OCI-M1 (cell line): ENCODE results near the gene CBLIF.

Experiments used
- DNase-seq: peaks from one replicate; lab custom pipeline; 2025; lab: John Stamatoyannopoulos, UW

The CBLIF gene

GRCh38 chr11:59847626-59848025 is 2.3 kb upstream of the CBLIF start:
- no peak for DNase-seq

GRCh38 chr11:59846556-59846955 is 1.3 kb upstream of the CBLIF start:
- DNase-seq: no peak

GRCh38 chr11:59842316-59842715 is 3.0 kb downstream of the CBLIF start:
- no peak for DNase-seq

- no peak for DNase-seq
Measured at GRCh38 chr11:59841514-59841913, 3.8 kb downstream of the CBLIF start.

- DNase-seq: no peak
Measured at GRCh38 chr11:59839615-59840014, 5.7 kb downstream of the CBLIF start.

GRCh38 chr11:59833602-59834001 is 11.7 kb downstream of the CBLIF start:
- DNase-seq: peak; percentile 48

GRCh38 chr11:59829358-59829757 is 15.9 kb downstream of the CBLIF start:
- no peak for DNase-seq

- DNase-seq: peak; percentile 94
Measured at GRCh38 chr11:59822989-59823566, 22.2 kb downstream of the CBLIF start.

- DNase-seq: no peak
Measured at GRCh38 chr11:59818572-59818971, 26.7 kb downstream of the CBLIF start.

- DNase-seq: peak; percentile 37
Measured at GRCh38 chr11:59816434-59816833, 28.9 kb downstream of the CBLIF start.

- DNase-seq: no peak
Measured at GRCh38 chr11:59815754-59816153, 29.5 kb downstream of the CBLIF start.

- DNase-seq: peak; percentile 80
Measured at GRCh38 chr11:59814021-59814420, 31.3 kb downstream of the CBLIF start.

GRCh38 chr11:59813364-59813763 is 31.9 kb downstream of the CBLIF start:
- no peak for DNase-seq

GRCh38 chr11:59812220-59812619 is 33.1 kb downstream of the CBLIF start:
- no peak for DNase-seq

- no peak for DNase-seq
Measured at GRCh38 chr11:59810911-59811259, 34.4 kb downstream of the CBLIF start.

- DNase-seq: peak; percentile 96
Measured at GRCh38 chr11:59810189-59810910, 34.9 kb downstream of the CBLIF start, which contains the start of gene MRPL16. Gene MRPL16 (minus strand): TSS chr11:59810778. CDS start chr11:59810658, 120 bp downstream.

- no peak for DNase-seq
Measured at GRCh38 chr11:59807047-59807610, 38.2 kb downstream of the CBLIF start.

- no peak for DNase-seq
Measured at GRCh38 chr11:59804061-59804460, 41.2 kb downstream of the CBLIF start.

- DNase-seq: peak; percentile 83
Measured at GRCh38 chr11:59802639-59803176, 42.6 kb downstream of the CBLIF start.

- no peak for DNase-seq
Measured at GRCh38 chr11:59801981-59802638, 43.2 kb downstream of the CBLIF start.

- DNase-seq: no peak
Measured at GRCh38 chr11:59801160-59801706, 44.1 kb downstream of the CBLIF start.

- DNase-seq: no peak
Measured at GRCh38 chr11:59800390-59801025, 44.8 kb downstream of the CBLIF start.
